ENCODE measurements around the gene PREX1.

- TF ChIP-seq POLR2AphosphoS5 (IDR thresholded peaks at IDR 0.05) (no peak), POLR2A (IDR thresholded peaks at IDR 0.05) (no peak)
These were observed 183.4 kb downstream of the PREX1 start for GRCh38 chr20:48644286-48644828.
